22Rv1 (cell line): ENCODE results near the gene MAN2B2.

Experiments used
- CTCF ChIP-seq: fragments of 450-650 bp; IDR thresholded peaks from 2 replicates; pipeline ENCODE4 v1.5.1; 2017; ENCODE audit warnings: mild to moderate bottlenecking
- ZFX ChIP-seq: fragments of 450-650 bp; IDR thresholded peaks from 2 replicates; pipeline ENCODE4 v1.6.1; 2017; ENCODE audit warnings: antibody characterized with exemption, borderline replicate concordance

- no peak for TF ChIP-seq CTCF
- TF ChIP-seq ZFX = no peak
Observed at GRCh38 chr4:6617246-6617645, 42.3 kb downstream of the MAN2B2 start.
